Measurements from ENCODE around the gene ELMOD3.

DNA sequence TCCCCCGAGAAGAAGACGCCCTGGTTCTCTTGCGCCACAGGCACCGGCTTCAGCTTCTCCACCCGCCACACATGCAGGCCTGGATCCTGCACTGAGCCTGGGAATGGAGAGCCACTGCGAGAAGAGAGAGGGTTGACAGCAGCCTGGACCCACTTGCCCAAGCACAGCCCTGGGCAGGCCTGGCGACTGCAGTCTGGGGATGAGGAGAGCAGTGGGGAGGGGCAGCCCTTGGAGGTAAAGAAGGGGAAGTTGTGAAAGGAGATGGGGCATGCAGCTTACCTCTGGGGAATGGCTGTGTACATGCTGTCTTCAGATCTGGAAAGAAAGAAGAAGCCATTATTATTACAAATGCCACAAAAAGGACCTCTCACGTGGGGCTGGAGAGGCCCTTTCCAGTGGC, 47.3 kb downstream of the ELMOD3 start:
- TF ChIP-seq, protein P1, sequence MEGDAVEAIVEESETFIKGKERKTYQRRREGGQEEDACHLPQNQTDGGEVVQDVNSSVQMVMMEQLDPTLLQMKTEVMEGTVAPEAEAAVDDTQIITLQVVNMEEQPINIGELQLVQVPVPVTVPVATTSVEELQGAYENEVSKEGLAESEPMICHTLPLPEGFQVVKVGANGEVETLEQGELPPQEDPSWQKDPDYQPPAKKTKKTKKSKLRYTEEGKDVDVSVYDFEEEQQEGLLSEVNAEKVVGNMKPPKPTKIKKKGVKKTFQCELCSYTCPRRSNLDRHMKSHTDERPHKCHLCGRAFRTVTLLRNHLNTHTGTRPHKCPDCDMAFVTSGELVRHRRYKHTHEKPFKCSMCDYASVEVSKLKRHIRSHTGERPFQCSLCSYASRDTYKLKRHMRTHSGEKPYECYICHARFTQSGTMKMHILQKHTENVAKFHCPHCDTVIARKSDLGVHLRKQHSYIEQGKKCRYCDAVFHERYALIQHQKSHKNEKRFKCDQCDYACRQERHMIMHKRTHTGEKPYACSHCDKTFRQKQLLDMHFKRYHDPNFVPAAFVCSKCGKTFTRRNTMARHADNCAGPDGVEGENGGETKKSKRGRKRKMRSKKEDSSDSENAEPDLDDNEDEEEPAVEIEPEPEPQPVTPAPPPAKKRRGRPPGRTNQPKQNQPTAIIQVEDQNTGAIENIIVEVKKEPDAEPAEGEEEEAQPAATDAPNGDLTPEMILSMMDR (tag by site-specific recombination; IDR thresholded peaks at IDR 0.05) = no peak
- TF ChIP-seq ZNF354C (tag by site-specific recombination; IDR thresholded peaks at IDR 0.05; ENCODE audit: borderline replicate concordance, low read depth) = no peak
- no peak for TF ChIP-seq KLF10 (tag by site-specific recombination; IDR thresholded peaks at IDR 0.05)
- no peak for TF ChIP-seq ZNF24 (tag by site-specific recombination; IDR thresholded peaks at IDR 0.05)
- TF ChIP-seq BCL11A (tag by site-specific recombination; IDR thresholded peaks at IDR 0.05; ENCODE audit: low read depth) = no peak
- TF ChIP-seq, protein P2, sequence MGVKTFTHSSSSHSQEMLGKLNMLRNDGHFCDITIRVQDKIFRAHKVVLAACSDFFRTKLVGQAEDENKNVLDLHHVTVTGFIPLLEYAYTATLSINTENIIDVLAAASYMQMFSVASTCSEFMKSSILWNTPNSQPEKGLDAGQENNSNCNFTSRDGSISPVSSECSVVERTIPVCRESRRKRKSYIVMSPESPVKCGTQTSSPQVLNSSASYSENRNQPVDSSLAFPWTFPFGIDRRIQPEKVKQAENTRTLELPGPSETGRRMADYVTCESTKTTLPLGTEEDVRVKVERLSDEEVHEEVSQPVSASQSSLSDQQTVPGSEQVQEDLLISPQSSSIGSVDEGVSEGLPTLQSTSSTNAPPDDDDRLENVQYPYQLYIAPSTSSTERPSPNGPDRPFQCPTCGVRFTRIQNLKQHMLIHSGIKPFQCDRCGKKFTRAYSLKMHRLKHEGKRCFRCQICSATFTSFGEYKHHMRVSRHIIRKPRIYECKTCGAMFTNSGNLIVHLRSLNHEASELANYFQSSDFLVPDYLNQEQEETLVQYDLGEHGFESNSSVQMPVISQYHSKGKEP (tag by site-specific recombination; IDR thresholded peaks at IDR 0.05) = no peak

Data from HEK293 (cell line).